IMR-90 (cell line): ENCODE results near the gene AGPAT3. TPM values are rescaled to one million over a fixed set of nuclear protein-coding genes. Genes with fewer than 3 reads are reported as not detected.

Source experiments
- ATAC-seq: fragments of 200-7000 bp; cut with Tn5 transposase; 2 replicates; pipeline ENCODE4 v1.9.1; 2020; ENCODE audit warnings: low read depth, mild to moderate bottlenecking, moderate library complexity
- BruUV-seq: library from RNA; stranded (reverse); fragments of 400-500 nt; replicated peaks from 2 replicates; lab custom pipeline; 2021; lab: Mats Ljungman, UMichigan
- CTCF ChIA-PET: fragments of 300-600 bp; formaldehyde crosslinking; extraction: SDS; loops from one replicate; lab custom pipeline; 2021; ENCODE audit warnings: antibody characterized with exemption; lab: Yijun Ruan, JAX
- POLR2A ChIA-PET: fragments of 300-600 bp; sonication (Branson Sonifier 250); formaldehyde crosslinking; loops from one replicate; lab custom pipeline; 2022; ENCODE audit warnings: antibody characterized with exemption; ENCODE audit not compliant: unreplicated experiment; lab: Charles Lee
- DNase-seq: peaks from one replicate; pipeline ENCODE4 v3.0.0; 2013
- H2AFZ ChIP-seq: replicated peaks from 2 replicates; pipeline ENCODE3; 2013; ENCODE audit warnings: low read length, mild to moderate bottlenecking; ENCODE audit not compliant: poor library complexity
- H2AK5ac ChIP-seq: 2 replicates; pipeline ENCODE4 v1.6.1; 2013; ENCODE audit warnings: low read depth, low read length, inconsistent platforms
- H2AK9ac ChIP-seq: replicated peaks from 2 replicates; pipeline ENCODE3; 2013; ENCODE audit warnings: mild to moderate bottlenecking, low read depth, low read length, moderate library complexity; ENCODE audit not compliant: poor library complexity
- H2BK120ac ChIP-seq: 2 replicates; pipeline ENCODE4 v1.6.1; 2013; ENCODE audit warnings: low read depth, low read length, inconsistent platforms
- H2BK15ac ChIP-seq: 3 replicates; pipeline ENCODE4 v1.6.1; 2013; ENCODE audit warnings: low read depth, low read length, inconsistent platforms
- H2BK20ac ChIP-seq: 2 replicates; pipeline ENCODE4 v1.6.1; 2013; ENCODE audit warnings: low read depth, mild to moderate bottlenecking, inconsistent platforms, low read length, moderate library complexity
- H2BK5ac ChIP-seq: 2 replicates; pipeline ENCODE4 v1.6.1; 2013; ENCODE audit warnings: mild to moderate bottlenecking, low read depth, low read length, inconsistent platforms; ENCODE audit not compliant: poor library complexity, severe bottlenecking
- H3K14ac ChIP-seq: replicated peaks from 2 replicates; pipeline ENCODE4 v1.6.1; 2013; ENCODE audit warnings: low read depth, low read length, inconsistent platforms
- H3K18ac ChIP-seq: 2 replicates; pipeline ENCODE4 v1.6.1; 2013; ENCODE audit warnings: low read depth, low read length, control low read depth
- H3K23ac ChIP-seq: 2 replicates; pipeline ENCODE4 v1.6.1; 2013; ENCODE audit warnings: low read depth, low read length, inconsistent platforms
- H3K27ac ChIP-seq: 2 replicates; pipeline ENCODE4 v1.5.1; 2013; ENCODE audit warnings: mild to moderate bottlenecking, control low read depth, low read length; ENCODE audit not compliant: insufficient read depth
- H3K27me3 ChIP-seq: 2 replicates; pipeline ENCODE4 v1.6.1; 2013; ENCODE audit warnings: low read length; ENCODE audit not compliant: control insufficient read depth, insufficient read depth
- H3K36me3 ChIP-seq: 2 replicates; pipeline ENCODE4 v1.6.1; 2013; ENCODE audit warnings: low read length, mixed read lengths; ENCODE audit not compliant: control insufficient read depth, insufficient read depth
- H3K4ac ChIP-seq: 2 replicates; pipeline ENCODE4 v1.6.1; 2013; ENCODE audit warnings: low read depth, low read length, inconsistent platforms
- H3K4me1 ChIP-seq: 2 replicates; pipeline ENCODE4 v1.6.1; 2013; ENCODE audit warnings: low read length, mixed read lengths; ENCODE audit not compliant: control insufficient read depth, insufficient read depth
- H3K4me2 ChIP-seq: 2 replicates; pipeline ENCODE4 v1.6.1; 2013; ENCODE audit warnings: low read depth, mild to moderate bottlenecking, control low read depth, low read length, moderate library complexity
- H3K4me3 ChIP-seq: 2 replicates; pipeline ENCODE4 v1.5.1; 2013; ENCODE audit warnings: low read depth, mild to moderate bottlenecking, control low read depth, low read length, moderate library complexity; ENCODE audit not compliant: insufficient read depth
- H3K56ac ChIP-seq: 2 replicates; pipeline ENCODE4 v1.6.1; 2013; ENCODE audit warnings: low read length, inconsistent platforms; ENCODE audit not compliant: insufficient read depth; ENCODE audit errors: extremely low read depth
- H3K79me1 ChIP-seq, 2 experiments: 2 replicates each; pipeline ENCODE4 v1.6.1; 2013; ENCODE audit warnings: low read length in 2 of 2, inconsistent platforms in 1 of 2, low read depth in 1 of 2
- H3K9ac ChIP-seq: 2 replicates; pipeline ENCODE4 v1.6.1; 2013; ENCODE audit warnings: low read depth, low read length, control low read depth
- H3K9me1 ChIP-seq: 2 replicates; pipeline ENCODE4 v1.6.1; 2013; ENCODE audit warnings: low read length, inconsistent platforms; ENCODE audit not compliant: insufficient read depth
- H3K9me3 ChIP-seq: 2 replicates; pipeline ENCODE4 v1.6.1; 2013; ENCODE audit warnings: low read length; ENCODE audit not compliant: control insufficient read depth, insufficient read depth
- H4K20me1 ChIP-seq: 2 replicates; pipeline ENCODE4 v1.6.1; 2013; ENCODE audit warnings: low read length, inconsistent platforms; ENCODE audit not compliant: insufficient read depth
- H4K5ac ChIP-seq: 2 replicates; pipeline ENCODE4 v1.6.1; 2013; ENCODE audit warnings: mild to moderate bottlenecking, low read depth, low read length, control low read depth
- H4K8ac ChIP-seq, 2 experiments: 2 replicates each; pipeline ENCODE4 v1.6.1; 2013; ENCODE audit warnings: low read depth in 2 of 2, low read length in 2 of 2, control low read depth in 1 of 2, inconsistent platforms in 1 of 2
- H4K91ac ChIP-seq: 2 replicates; pipeline ENCODE4 v1.6.1; 2013; ENCODE audit warnings: low read depth, low read length, inconsistent platforms; ENCODE audit not compliant: insufficient read depth
- BHLHE40 ChIP-seq: fragments of 150-350 bp; IDR thresholded peaks from 2 replicates; pipeline ENCODE4 v1.6.1; 2016; ENCODE audit warnings: mild to moderate bottlenecking, low read depth, low read length
- CEBPB ChIP-seq: IDR thresholded peaks from 2 replicates; pipeline ENCODE4 v1.6.1; 2012; ENCODE audit warnings: low read depth, low read length, improper control_type of control experiment
- CHD1 ChIP-seq: IDR thresholded peaks from 2 replicates; pipeline ENCODE4 v1.6.1; 2012; ENCODE audit warnings: low read depth, low read length, improper control_type of control experiment
- CTCF ChIP-seq: conservative IDR thresholded peaks from 2 replicates; pipeline ENCODE4 v1.5.1; 2012; ENCODE audit warnings: mild to moderate bottlenecking, low read depth, low read length, improper control_type of control experiment
- ELK1 ChIP-seq: fragments of 150-350 bp; IDR thresholded peaks from 2 replicates; pipeline ENCODE4 v1.6.1; 2016; ENCODE audit warnings: low read depth, mild to moderate bottlenecking, low read length, moderate library complexity, borderline replicate concordance
- FOS ChIP-seq: fragments of 150-350 bp; IDR thresholded peaks from 2 replicates; pipeline ENCODE4 v1.6.1; 2016; ENCODE audit warnings: low read depth, low read length
- MAFK ChIP-seq: IDR thresholded peaks from 2 replicates; pipeline ENCODE4 v1.6.1; 2012; ENCODE audit warnings: low read depth, low read length, improper control_type of control experiment
- MAZ ChIP-seq: IDR thresholded peaks from 2 replicates; pipeline ENCODE4 v1.6.1; 2012; ENCODE audit warnings: low read depth, mild to moderate bottlenecking, low read length, improper control_type of control experiment, moderate library complexity, borderline replicate concordance
- NFE2L2 ChIP-seq: fragments of 150-350 bp; IDR thresholded peaks from 2 replicates; pipeline ENCODE4 v1.6.1; 2016; ENCODE audit warnings: low read depth, mild to moderate bottlenecking, low read length
- POLR2A ChIP-seq: IDR thresholded peaks from 2 replicates; pipeline ENCODE4 v1.6.1; 2012; ENCODE audit warnings: mild to moderate bottlenecking, low read depth, low read length
- RAD21 ChIP-seq: IDR thresholded peaks from 2 replicates; pipeline ENCODE4 v1.6.1; 2012; ENCODE audit warnings: low read length, improper control_type of control experiment
- RCOR1 ChIP-seq: IDR thresholded peaks from 2 replicates; pipeline ENCODE4 v1.6.1; 2012; ENCODE audit warnings: mild to moderate bottlenecking, low read length, improper control_type of control experiment; ENCODE audit not compliant: insufficient replicate concordance
- RFX5 ChIP-seq: IDR thresholded peaks from 2 replicates; pipeline ENCODE4 v1.8.0; 2012; ENCODE audit warnings: low read depth, mild to moderate bottlenecking, low read length, moderate library complexity
- USF2 ChIP-seq: fragments of 150-350 bp; IDR thresholded peaks from 2 replicates; pipeline ENCODE4 v1.6.1; 2017; ENCODE audit warnings: mild to moderate bottlenecking, antibody characterized with exemption, low read length, low read depth
- WGBS, 2 experiments: methylation state at CpG; one replicate each; pipeline versions ENCODE4 v1.1.5 to v1.1.7; 2013; ENCODE audit warnings: missing lambda C conversion rate in 2 of 2; ENCODE audit not compliant: insufficient read length in 1 of 2; ENCODE audit errors: extremely low coverage in 2 of 2; 5-methylcytosine and 5-hydroxymethylcytosine counted together
- dilution Hi-C: fragments of 300-500 bp; cut with HindIII; formaldehyde crosslinking; loops from one replicate; pipeline ENCODE4 v1.14.3; 2018; ENCODE audit warnings: low sequenced_read_pairs; ENCODE audit not compliant: unreplicated experiment
- in situ Hi-C: fragments of 300-500 bp; cut with MboI; formaldehyde crosslinking; loops from 3 replicates; pipeline ENCODE4 v1.14.3; 2019; ENCODE audit warnings: low sequenced_read_pairs, inconsistent platforms, mixed read lengths
- intact Hi-C: fragments of 100-400 bp; cut with micrococcal nuclease; formaldehyde crosslinking; loops from 2 replicates; pipeline ENCODE4 v1.10.0; 2022
- polyA plus RNA-seq, 3 experiments: library from polyadenylated mRNA; depleted of rRNA; stranded (reverse); fragments of >200 nt; gene quantifications; 2 replicates each; pipeline ENCODE4 v1.2.3, GENCODE V29; 2012; ENCODE audit warnings: low replicate concordance in 1 of 3
- total RNA-seq: library from RNA; depleted of rRNA; stranded (reverse); fragments of >200 nt; gene quantifications from 2 replicates; pipeline ENCODE4 v1.2.3, GENCODE V29; 2012

Gene AGPAT3
- total and polyA plus RNA-seq, 2 of the 4 experiments (the other 2 are of a cell fraction), result 27.1 to 38.7 TPM

DNA sequence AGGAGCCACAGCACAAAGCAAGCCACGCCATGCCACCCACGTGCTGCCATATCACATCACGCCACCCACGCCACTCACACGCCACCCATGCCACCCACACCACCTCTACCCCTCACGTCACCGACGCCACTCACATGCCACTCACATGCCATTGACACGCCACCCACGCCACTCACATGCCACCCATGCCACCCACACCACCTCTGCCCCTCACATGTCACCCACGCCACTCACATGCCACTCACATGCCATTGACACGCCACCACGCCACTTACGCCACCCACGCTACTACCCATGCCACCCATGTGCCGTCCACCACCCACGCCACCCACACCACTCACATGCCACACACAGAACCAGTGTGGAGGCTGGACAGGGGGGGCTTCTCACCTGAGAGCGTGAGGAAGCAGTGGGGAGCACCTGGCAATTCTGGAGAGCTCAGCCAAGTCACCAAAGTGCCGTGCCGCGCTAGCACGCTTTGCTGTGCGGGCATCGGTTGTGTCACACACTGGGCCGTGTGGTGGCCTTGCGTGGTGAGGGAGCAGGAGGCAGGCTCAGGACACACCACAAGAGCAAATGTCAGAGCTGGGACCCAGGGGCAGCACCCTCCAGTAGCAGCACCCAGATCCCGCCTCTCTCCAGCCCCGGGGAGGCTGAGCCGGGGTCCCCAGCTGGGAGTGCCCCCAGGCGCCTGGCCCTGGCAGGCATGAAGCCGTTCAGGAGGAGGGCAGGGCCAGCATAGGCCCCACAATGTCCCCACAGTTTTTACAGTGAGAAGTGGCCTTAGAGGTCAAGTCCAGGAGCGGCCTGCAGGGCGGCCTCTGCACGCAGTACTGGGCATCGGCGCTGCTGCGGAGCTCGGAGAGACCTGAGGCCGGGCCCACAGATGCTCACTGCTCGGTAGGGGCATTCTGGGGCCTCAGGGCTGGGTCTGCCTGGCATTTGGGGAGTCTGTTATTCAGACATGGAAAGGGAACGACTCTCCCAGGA lies 70.0 kb downstream of the AGPAT3 start:
- H3K56ac ChIP-seq, result no peak overlapping the region
- intact Hi-C loops, result no loop called here

More for the DNA sequence above, 70.0 kb downstream of the AGPAT3 start:
- Histone ChIP-seq H3K4me2 (no peak overlapping the region), H2AK5ac (0 out of 2 replicates have a peak overlapping the region, but pooled peaks have one; percentile 10), H2AFZ (no peak overlapping the region), H3K9ac (no peak overlapping the region), H3K9me1 (peaks cover 12% of the 10 kb centered on the region), H4K8ac (no peak overlapping the region), H3K23ac (no peak overlapping the region), H3K4me1 (peaks cover 4% of the 10 kb centered on the region; the same call in 1 of the 2 replicates), H3K4me3 (no peak overlapping the region), H2BK20ac (no peak overlapping the region), H3K18ac (no peak overlapping the region), H4K91ac (no peak overlapping the region), H2BK15ac (no peak overlapping the region), H3K27me3 (no peaks in the 10 kb centered on the region), H4K20me1 (peaks cover 70% of the 10 kb centered on the region), H3K79me1 (peaks cover 40 to 61% of the 10 kb centered on the region in 2 experiments), H2BK120ac (no peak overlapping the region), H2BK5ac (no peak overlapping the region), H2AK9ac (no peak overlapping the region), H3K9me3 (no peaks in the 10 kb centered on the region), H3K36me3 (peaks cover 3% of the 10 kb centered on the region), H3K14ac (no peak overlapping the region), H3K4ac (no peak overlapping the region), H4K5ac (no peak overlapping the region), H3K27ac (no peak overlapping the region)
- dilution Hi-C loops, result no loop called here
- ATAC-seq, result no peak
- CTCF ChIA-PET, result no interaction called here
- BruUV-seq, result no TSS peak
- DNase-seq, result no peak
- WGBS, 2 experiments, result 95% methylated on average over 28 of the region's 41 CpGs; no CpG with 5 or more reads in 1 of the 2 experiments
- POLR2A ChIA-PET, result no interaction called here
- in situ Hi-C loops, result no loop called here
- no peak for TF ChIP-seq POLR2A
- no peak for TF ChIP-seq USF2
- no peak for TF ChIP-seq ELK1
- no peak for TF ChIP-seq CTCF
- no peak for TF ChIP-seq NFE2L2
- no peak for TF ChIP-seq MAZ
- TF ChIP-seq BHLHE40, result no peak
- no peak for TF ChIP-seq RCOR1
- TF ChIP-seq CHD1, result no peak
- no peak for TF ChIP-seq RFX5
- TF ChIP-seq MAFK, result no peak
- TF ChIP-seq CEBPB, result no peak
- TF ChIP-seq FOS, result no peak
- TF ChIP-seq RAD21, result no peak
